NCI-H2081 (cell line): ENCODE measurements around the gene ANO7.

Experiments
- DNase-seq, 2 experiments: peaks; one replicate each; lab custom pipeline; 2025; lab: John Stamatoyannopoulos, UW

Gene ANO7, protein sequence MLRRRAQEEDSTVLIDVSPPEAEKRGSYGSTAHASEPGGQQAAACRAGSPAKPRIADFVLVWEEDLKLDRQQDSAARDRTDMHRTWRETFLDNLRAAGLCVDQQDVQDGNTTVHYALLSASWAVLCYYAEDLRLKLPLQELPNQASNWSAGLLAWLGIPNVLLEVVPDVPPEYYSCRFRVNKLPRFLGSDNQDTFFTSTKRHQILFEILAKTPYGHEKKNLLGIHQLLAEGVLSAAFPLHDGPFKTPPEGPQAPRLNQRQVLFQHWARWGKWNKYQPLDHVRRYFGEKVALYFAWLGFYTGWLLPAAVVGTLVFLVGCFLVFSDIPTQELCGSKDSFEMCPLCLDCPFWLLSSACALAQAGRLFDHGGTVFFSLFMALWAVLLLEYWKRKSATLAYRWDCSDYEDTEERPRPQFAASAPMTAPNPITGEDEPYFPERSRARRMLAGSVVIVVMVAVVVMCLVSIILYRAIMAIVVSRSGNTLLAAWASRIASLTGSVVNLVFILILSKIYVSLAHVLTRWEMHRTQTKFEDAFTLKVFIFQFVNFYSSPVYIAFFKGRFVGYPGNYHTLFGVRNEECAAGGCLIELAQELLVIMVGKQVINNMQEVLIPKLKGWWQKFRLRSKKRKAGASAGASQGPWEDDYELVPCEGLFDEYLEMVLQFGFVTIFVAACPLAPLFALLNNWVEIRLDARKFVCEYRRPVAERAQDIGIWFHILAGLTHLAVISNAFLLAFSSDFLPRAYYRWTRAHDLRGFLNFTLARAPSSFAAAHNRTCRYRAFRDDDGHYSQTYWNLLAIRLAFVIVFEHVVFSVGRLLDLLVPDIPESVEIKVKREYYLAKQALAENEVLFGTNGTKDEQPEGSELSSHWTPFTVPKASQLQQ

GRCh38 chr2:241188361-241189092 is at the start of gene ANO7:
Gene ANO7, plus strand, starts transcription at chr2:241188677. Its CDS starts 1,387 bp downstream, at chr2:241190064.
- DNase-seq: no peak

DNA sequence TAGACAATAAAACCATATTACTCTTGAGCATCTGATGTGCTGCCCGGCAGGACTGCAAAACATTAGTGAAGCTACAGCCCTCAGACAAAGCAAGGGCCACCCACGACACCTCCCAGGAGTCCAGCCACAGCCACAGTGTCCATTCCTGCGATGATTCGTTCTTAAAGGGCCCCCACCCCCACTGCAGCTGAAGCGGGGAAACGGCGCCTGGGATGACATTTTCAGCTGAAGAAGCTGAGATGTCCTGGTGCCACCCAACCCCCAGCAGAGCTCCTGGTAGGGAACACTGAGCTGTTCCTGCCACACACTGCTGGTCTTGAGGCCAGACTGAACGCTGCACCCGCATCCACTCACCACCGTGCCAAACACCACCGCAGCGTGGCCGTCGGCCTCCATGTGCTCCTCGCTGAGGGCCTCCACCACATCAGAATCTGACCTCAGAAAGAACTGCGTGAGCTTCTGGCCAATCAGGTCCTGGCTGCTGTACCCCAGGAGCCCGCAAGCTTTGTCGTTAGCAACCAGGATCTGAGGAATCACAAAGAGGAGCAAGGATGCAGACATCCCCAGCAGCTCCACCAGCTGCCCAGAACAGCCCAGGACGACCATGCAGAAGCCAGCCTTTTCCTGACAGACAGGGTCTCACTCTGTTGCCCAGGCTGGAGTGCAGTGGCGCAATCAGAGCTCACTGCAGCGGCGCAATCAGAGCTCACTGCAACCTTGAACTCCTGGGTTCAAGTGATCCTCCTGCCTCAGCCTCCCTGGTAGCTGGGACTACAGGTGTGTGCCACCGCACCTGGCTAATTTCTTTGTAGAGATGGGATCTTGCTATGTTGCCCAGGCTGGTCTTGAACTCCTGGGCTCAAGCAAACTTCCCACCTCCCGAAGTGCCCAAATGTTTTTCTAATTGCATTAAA is 48.7 kb upstream of the ANO7 start:
- DNase-seq: no peak

DNA sequence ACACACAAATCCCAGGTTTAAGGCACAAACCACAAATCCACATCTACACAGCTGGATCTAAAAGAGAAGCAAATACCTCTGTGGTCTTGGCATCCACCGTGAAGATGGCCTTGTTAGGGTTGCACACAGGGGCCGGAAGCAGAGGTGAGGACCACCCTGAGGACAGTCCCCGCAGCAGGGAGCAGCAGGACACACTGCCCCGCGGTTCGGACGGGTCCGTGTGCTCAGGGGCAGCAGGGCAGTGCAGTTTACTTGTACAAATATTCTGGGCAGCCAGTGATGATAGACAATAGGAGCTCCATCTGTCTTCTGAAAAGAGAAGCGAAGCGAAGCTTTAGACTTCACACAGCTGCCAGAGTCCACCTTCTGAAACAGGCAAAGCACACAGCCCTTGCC is 48.0 kb upstream of the ANO7 start:
- no peak for DNase-seq

GRCh38 chr2:241141214-241141770 is 47.2 kb upstream of the ANO7 start:
- DNase-seq: no peak

- no peak for DNase-seq
These were observed 46.4 kb upstream of the ANO7 start for GRCh38 chr2:241142063-241142462.

DNA sequence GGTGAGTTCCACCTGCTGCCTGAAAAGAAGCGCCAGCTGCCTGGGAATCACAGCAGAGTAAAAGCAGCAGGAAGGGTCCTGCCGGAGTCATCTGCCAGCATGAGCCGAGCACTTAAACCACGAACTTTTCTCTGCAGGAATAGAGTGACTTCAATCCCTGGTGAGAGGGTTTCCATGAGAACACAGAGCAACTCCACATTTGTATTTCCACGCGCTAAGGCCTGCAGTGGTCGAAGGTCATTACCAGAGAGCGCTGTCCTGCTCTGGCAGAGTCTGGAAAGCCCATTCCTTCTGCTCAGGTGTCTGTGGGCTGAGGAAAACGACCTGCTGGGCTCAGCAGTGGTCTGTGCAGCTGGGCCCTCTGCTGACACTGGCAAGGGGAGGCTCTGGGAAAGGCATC is 45.9 kb upstream of the ANO7 start:
- DNase-seq: no peak

DNA sequence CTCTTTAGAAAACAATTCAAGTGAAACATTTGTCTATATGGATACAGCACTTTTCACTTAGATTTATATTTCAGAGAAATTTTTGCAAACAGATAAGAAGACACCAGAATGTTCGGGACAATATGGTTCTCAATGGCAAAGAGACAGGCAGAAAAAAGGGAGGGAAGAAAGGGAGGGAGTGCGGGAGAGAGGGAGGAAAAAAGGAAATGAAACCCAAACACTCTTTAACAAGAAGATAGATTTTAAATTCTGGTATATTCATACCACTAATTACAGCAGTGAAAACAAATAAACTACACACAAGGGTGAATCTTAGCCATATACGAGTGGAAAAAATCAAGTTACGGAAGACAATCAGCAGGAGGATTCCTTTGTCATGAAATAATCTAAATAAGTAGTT is 42.2 kb upstream of the ANO7 start:
- DNase-seq: no peak

- DNase-seq: no peak
These were observed 41.1 kb upstream of the ANO7 start for GRCh38 chr2:241147336-241147735.

DNA sequence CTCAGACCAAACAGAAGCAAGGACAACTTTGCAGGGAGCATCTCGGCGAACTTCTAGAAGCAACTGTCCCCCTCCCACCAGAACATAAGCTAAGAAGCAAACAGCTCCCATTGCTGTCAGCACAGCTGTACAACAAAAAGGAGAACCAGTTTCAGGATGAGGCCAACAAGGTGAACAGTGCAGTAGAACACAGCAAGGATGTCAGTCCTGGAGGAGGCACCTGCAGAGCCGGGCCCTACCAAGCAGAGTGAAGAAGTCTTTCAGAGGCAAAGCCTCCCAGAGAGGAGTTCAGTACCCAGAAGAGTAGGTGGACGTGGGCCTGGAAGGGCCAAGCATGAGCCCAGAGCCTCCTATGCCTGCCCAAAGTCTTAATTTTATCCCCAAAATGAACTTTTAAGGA is 40.2 kb upstream of the ANO7 start:
- no peak for DNase-seq

DNA sequence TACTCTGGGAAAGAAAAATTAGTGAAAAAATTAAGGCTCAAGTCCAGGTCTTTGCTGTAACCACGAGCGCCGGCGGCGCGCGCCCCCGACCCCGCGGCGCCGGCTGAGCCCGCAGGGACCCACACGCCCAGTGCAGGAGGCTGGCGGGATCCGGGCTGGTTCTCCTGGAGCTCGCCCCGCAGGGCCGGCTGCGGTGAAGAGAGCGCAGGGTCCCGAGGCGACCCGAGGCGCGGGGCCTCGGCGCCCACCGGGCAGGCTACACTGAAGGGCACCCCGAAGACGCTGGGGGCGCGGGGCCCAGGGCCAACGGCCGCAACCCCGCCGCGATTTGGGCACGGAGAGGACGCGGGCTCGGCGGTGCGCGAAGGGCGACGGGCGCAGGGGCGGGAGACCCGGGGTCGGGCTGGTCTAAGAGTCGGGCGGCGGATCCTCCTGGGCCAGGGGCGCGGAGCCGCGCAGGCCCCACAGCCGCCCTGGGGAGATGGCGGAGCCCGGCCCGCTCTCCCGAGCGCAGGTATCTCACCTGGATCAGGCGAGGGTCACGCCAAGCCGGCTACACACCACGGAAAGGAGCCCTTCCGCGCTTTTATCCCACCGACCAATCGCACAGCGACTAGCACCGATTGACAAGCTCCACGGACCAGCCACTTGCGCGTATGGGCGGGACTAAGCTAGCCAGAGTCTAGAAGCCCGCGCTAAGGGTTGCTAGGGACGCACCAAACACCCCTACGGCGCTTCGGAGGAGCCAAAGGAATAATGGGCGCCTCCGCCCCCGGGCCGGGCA is 39.4 kb upstream of the ANO7 start, which contains the start of gene PASK:
TSS of gene PASK (minus strand) at position 582 of the 784 bp plus-strand sequence. CDS start 6,440 bp downstream, outside the sequence.
- DNase-seq: peak; percentile 96 to 98

DNA sequence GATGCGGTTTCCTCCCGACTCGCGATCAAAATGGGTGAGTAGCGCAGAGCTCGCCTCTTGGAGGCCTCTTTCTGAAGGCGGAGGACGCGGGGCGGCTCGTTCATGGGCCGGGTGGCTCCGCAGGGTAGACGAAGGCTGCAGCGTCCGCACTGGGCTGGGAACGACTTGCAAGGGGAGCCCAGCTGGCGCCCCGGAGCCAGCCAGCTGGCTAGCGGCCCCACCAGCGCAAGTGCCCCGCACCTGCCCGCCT is 38.9 kb upstream of the ANO7 start:
- no peak for DNase-seq

GRCh38 chr2:241149925-241150659 is 38.4 kb upstream of the ANO7 start, which contains the start of gene PPP1R7:
Gene PPP1R7, plus strand, starts transcription at chr2:241150467. Its CDS starts 29 bp downstream, at chr2:241150496.
- peak; percentile 91 to 96 for DNase-seq

DNA sequence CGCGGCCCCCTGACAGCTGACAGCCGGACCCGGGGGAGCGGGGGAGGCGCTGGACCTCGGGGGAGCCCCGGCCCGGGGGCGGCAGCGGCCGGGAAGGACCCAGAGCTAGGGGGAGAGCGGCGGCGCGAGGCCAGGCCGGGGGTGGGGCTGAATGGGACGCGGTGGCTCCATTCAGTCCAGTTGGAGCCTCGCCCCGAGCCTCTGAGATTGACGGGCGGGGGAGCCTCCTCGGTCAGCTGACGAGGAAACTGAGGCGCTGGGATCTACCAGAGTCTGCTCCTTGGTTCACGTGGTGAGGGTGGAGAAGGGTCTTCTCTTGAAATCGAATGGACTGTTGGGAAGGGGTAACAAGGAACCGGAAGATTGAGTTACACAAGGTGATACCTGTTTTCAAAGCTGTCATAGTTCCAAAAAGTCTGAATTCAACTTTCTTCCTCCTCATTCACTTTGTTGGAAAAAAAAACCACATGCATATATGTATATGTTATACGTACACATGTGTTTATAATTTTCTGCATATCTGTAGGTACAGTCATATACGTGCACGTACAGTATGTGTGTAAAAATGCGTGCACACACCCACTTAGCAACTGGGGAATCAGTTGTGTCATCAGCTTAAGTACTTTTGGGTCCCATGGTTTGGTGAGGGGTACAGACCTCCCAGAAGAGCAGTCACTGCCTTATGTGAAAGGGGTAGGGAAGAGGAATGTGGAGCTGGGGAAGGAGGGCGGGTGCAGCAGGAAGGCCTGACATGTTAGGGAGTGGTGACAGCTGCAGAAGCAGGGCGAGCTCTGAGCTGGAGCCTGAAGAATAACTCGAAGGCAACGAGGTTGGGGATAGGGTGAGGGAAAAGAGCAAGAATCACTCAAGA is 37.6 kb upstream of the ANO7 start:
- no peak for DNase-seq

GRCh38 chr2:241151934-241152660 is 36.4 kb upstream of the ANO7 start:
- DNase-seq: no peak

GRCh38 chr2:241153616-241154015 is 34.9 kb upstream of the ANO7 start:
- DNase-seq: no peak

DNA sequence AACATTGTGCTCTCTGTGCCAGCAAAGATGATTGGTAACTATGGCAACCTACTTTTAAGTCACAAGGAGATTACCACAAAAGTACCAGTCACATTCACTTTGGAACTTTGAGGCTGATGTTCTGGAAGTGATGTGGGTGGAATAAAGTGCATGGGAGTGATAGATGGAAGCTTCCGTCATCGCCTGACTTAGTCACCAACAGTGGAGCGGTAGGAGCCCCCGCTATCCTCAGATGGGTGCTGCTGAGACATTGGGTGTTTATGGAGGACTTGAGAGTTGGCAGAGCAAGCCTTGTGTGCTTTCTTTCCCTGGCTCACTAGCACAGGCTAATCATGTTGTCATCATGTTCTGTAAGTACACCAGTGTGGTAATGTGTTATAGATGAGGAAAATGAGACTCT is 33.6 kb upstream of the ANO7 start:
- no peak for DNase-seq

DNA sequence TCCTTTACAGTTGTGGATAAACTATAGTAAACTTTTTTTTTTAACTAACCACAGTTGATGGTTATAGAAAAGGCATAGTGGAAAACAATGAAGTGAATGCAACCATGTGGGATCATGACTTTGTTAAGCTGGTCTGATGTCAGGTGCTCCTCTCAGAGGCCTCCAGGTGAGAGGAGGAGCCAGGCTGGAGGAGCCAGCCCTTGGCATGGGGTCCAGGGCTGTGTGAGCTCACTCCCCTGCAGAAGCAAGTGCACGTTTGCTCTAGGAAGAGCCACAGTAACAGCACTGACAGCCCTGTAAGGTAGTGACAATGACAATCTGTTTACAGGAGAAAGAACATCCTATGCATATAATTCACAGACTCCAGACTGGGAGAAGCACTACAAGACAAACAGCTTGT is 32.5 kb upstream of the ANO7 start:
- DNase-seq: no peak

GRCh38 chr2:241156971-241157441 is 31.5 kb upstream of the ANO7 start:
- peak; percentile 66 to 89 for DNase-seq
